GM19395 (cell line): ENCODE results near the gene PTPRN2.
"Not testable (repeated sequence)": the region's sequence is repeated elsewhere in the genome, so short reads cannot be mapped to it uniquely, and the experiment has no call there.

ENCODE experiments used
- ATAC-seq: cut with Tn5 transposase; IDR thresholded peaks from one replicate; pipeline ENCODE4 v1.9.1; 2021; ENCODE audit warnings: mild to moderate bottlenecking, moderate library complexity; ENCODE audit not compliant: unreplicated experiment

The PTPRN2 gene

DNA sequence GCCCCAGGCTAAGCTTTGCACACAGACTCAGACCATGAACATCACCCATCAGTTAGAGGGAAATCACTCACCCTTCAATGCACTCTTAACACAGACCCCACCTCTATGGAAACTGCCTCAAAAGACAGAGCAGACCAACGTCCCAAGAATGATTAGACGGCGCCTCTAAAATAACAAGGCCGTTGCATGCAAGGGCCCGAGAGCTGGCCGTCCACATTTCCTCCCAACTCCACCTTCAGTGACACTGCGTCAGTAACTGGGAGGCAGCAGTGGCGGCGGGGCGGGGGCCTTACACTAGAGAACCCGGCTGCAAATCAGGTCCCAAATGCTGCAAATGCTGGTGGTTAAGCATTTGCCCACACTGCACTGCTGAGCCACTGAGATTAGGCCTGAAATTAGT is 115.0 kb downstream of the PTPRN2 start:
- ATAC-seq = no peak

DNA sequence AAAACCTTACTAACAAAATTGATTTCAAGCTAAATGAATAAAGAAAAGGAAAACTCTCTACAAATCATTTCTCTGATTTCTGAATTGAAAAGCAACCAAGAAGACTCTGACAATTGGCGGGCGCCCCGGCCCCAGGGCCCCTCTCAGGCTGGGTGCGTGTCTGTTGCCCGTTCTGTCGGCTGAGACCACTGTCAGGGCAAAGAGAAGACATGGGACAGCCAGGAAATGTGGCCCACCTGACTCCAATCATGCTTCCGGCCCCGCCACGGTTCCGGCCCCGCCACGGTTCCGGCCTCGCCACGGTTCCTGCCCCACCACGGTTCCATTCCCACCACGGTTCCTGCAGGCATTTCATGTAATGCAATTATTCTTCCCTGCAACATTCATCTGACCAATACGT is 115.9 kb downstream of the PTPRN2 start:
- ATAC-seq = no peak

DNA sequence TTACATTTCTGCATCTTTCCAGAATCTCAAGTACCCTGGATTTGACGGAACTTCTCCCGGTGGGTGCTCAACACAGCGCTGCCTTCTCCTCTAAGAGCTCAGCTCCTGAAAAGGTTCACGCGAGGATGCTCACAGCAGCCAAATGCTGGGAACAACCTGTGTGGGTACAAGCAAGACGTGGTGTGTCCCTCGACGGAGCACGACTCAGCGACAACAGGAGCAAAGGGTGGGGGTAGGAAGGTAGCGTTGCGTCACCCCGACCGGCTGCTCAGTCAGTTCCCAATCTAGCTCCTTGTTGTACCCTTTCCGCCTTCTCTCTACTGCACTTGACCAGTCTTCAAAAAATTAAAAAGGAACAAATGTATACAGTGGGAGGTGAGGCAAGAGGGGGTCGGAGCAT is 117.3 kb downstream of the PTPRN2 start:
- ATAC-seq = no peak

DNA sequence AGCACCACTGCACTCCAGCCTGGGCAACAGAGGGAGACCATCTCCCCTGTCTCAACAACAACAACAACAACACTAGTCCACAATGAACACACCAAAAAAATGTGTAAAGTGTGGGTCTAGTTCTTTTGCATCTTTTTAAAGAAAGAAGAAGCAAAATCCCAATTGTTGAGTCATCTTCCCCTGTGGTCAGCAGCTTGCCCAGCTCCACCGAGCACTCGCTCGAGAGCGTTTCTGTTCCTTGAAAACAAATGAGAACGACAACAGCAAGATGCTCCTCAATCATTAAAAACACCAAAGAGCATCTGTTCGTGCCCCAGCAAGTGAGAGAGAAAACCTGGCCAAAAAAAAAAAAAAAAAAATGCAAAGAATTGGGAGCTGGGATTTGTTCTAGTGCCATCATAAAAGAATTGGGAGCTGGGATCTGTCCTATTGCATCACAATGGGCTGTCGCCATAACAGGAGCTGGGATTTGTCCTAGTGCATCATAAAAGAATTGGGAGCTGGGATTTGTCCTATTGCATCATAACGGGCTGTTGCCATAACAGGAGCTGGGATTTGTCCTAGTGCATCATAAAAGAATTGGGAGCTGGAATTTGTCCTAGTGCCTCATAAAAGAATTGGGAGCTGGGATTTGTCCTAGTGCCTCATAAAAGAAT is 118.1 kb downstream of the PTPRN2 start:
- no peak for ATAC-seq

DNA sequence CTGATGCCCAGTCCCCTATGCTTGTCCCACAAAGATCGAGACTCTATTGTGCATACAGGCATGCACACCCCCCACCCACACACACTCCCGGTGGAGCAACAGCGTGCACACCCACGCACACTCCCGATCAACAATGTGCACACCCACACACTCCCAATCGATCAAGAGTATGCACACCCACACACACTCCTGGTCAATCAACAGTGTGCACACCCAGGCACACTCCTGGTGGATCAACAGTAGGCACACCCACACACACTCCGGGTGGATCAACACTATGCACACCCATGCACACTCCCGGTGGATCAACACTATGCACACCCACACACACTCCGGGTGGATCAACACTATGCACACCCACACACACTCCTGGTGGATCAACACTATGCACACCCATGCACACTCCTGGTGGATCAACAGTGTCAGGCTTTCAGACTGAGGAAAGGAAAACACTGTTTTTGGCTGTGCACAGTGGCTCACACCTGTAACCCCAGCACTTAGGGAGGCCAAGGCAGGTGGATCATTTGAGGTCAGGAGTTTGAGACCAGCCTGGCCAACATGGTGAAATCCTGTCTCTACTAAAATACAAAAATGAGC is 118.8 kb downstream of the PTPRN2 start:
- no peak for ATAC-seq

DNA sequence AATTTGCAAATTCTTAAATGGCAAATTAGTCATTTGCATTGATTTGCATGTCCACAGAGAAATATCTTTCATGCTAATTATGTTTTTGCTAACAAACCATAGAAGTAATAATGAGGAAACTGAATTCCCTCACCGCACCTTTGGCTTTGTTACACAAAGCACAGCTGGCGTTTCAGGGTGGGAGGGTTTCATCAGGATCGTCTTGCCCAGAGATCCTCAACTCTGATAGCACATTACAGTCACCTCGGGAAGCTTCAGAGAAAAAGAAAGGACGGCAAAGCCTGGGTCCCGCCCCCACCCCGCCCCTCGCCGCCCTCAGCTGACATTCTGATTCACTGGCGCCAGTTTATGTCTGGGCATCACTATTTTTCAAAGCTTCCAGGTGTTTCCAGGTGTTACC is 119.4 kb downstream of the PTPRN2 start:
- no peak for ATAC-seq

DNA sequence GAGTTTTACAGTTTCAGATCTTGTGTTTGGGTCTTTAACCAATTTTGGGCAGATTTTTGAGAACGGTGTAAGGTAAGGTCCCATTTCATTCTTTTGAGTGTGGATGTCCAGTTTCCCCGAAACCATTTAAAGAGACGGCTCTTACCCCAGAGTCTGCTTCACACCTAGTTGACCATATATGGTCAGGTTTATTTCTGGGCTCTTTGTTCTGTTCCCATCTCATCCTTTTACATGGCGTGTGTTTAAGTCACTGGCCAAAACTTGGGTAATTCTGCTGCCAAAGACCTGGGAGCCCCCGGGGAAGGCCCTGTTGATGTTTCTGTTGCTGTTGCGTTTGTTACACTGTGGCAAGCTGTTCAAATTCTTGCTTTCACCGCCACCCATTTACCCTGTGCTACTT is 120.1 kb downstream of the PTPRN2 start:
- no peak for ATAC-seq

DNA sequence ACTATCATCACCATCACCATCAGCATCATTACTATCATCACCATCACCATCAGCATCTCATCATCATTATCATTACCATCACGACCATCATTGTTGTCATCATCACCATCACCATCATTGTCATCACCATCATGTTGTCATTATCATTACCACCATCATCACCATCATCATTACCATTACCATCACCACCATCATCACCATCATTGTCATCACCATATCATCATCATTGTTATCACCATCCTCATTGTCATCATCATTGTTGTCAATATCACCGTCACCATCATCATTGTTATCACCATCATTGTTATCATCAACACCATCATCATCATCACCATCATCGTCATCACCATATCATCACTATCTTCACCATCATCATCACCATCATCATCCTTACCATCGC is 124.3 kb downstream of the PTPRN2 start:
- no peak for ATAC-seq

DNA sequence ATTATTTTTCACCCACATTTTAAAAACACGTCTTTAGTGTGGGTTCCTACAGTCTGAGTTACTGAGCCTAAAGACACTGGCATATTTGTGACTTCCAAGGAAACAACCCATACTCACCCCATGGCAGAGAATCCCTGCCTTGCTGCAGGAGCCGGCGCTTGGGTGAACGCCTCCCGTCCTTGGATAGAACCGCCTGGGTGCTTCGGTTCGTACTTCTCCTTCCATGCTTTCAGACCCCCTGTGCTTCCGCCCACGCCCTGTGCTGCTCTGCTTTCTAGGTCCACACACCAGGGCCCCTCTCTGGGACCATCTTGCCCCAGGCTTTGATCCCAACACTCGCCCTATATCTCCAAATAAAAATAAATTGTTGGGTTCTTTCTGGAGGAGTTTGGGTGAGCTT is 125.8 kb downstream of the PTPRN2 start:
- ATAC-seq = no peak

DNA sequence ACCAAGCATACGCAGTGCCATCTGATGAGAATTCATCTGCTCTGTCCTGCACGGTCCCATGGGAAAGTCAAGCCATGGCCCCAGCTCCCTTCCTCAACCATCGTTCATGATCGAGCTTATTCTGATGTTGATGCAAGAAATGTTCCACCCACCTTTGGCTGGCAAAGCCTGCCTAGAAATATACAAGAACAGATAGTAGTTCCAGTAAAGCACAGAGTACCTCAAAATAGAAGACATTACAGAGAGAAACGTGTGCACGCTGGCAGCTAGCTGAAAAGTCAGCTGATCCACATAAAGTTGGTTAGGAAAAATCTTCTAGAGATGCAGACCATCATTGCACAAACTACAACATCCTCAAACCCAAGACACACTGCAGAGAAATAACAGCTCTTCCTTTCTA is 127.0 kb downstream of the PTPRN2 start:
- no peak for ATAC-seq

DNA sequence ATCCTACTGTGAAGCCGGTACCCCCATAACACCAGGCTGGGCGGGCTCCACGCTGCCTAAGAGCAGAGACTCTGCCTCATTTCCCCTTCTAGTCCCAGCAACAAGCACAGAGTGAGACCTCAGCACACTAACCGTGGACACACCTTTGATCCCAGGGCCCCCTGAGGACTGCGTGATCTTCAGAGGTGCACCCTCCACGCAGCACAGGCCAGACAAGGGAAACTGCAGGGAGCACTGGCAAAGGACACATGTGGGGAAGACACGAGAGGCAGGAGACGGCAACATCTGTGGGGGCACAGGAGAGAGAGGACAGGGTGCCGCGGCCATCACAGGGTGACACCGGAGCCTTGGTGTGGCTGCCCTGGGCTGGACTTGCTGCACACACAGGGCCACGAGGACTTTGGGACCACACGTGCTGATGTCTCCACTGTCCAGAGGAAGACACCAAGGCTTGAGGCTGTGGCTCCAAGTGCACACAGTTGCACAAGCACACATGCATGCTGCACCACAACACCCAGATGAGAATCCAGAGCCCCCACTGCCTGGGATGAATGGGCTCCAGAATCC is 128.8 kb downstream of the PTPRN2 start:
- ATAC-seq = no peak

DNA sequence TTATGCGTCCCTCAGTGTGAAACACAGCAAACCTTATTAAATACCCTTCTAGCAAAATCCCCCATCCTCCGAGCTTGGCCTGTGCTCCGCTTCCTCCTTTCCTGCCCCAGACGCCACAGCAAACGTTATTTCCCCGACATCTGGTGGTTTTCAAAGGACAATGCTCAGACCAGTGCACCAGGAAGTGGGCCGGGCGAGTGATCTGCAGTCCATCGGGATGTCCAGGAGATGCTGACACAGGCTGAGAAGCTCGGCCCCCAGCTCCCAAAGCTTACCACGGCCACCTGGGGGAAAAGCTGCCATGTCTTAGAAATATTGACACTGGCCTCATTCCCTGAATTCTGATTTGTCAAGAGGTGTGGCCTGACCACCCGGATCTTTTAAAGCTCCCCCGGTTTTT is 129.5 kb downstream of the PTPRN2 start:
- ATAC-seq = no peak

DNA sequence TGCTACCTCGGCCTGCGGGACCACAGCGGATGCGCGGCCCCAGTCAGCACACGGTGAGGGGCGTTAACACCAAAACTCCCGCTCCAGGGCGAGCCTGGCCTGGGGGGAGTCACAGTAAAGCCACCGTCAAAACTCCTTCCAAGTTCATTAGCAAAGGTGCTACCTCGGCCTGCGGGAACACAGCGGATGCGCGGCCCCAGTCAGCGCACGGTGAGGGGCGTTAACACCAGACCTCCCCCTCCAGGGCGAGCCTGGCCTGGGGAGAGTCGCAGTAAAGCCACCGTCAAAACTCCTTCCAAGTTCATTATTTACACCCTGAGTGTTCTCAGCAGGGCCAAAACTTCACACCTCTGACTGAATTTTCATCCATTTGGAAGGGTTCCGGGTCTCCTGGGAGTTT is 130.0 kb downstream of the PTPRN2 start:
- ATAC-seq = not testable (repeated sequence)

DNA sequence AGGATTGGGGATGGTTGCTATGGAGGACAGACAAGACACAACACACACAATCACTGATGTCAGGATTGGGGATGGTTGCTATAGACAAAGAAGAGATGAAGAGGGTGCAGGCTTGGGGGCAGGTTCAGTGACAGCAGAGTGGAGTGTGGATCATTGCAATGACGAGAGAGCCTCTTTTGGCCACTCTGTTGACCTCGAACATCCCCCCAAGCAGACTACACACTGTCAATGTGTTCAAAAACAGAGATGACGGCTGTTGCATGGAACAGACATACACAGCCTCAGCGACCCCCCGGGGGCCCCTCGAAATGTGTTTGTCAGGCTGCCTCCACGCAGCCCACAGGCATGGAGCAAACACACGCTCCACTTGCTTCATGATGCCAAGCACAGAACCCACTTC is 133.0 kb downstream of the PTPRN2 start:
- no peak for ATAC-seq

DNA sequence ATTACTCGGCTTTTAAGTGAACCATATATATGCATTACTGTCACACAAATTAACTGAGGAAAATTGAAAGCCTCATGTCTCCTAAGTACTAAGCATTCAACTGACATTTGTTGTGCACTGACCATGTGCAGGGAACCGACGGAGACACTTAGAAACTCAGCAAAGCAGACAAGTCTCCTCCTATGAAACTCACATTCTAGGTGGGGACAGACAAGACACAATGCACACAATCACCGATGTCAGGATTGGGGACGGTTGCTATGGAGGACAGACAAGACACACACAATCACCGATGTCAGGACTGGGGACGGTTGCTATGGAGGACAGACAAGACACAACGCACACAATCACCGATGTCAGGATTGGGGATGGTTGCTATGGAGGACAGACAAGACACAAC is 134.0 kb downstream of the PTPRN2 start:
- ATAC-seq = no peak

DNA sequence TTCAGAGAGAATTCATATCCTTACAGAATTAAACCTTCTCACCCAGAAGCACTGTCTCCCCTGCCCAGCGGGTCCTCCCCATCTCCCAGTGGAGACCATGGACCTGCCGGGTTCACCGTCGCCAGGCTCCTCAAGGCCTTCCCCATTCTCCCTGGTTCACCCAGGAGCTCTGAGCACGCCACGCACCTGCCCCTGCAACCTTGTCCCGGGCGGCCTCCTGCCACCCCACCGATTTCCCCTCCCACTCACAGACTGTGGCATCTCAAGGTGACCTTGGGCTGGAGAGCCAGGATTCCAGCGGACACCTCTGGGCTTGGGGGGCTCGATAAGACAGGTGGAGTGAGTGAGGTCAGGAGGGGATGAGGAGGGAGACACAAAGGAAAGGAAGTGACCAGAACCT is 135.3 kb downstream of the PTPRN2 start:
- ATAC-seq = no peak

DNA sequence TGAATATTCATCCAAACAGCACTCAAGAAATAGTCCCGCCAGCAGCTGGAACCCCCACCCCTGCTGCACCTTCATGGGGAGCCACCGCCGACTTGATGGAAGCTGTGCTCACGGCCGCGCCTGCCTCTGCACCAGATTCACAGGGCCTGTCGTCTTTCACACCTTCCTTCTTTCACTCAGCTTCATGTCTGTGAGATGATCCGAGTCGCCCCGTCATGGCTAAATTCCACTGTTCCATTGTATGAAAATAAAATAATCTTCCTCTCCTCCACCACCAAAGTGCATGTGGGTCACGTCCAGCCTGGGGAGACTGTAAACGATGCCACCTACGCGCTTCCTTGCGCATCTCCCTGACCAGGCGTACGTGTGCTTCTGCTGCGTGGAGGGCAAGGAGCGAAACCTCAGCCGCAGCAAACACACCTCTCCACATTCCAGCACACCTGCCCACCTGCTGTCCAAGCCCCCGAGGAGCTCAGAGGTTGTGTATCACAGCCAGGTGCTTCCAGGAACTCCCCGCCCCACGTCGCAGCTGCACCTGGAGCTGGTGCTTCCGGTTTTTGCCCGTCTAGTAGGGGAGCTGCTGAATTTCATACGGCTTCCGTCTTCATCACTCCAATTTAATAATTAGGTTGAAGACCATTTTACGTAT is 137.0 kb downstream of the PTPRN2 start:
- ATAC-seq = no peak

DNA sequence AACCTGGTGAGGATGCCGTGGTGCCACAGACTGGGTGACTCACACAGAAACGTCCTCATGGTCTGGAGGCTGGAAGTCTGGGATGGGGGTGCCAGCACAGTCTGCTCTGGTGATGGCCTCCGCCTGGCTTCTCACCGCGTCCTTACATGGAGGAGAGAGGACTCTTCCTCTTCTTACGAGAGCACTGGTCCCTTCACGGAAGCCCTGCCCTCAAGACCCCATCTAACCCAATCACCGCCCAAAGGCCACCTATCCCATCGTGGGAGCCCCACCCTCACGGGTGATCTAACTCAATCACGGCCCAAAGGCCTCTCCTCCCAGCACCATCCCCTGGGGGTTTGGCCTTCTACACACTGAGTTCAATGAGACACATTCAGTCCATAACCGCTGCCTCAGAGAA is 137.7 kb downstream of the PTPRN2 start:
- ATAC-seq = no peak

DNA sequence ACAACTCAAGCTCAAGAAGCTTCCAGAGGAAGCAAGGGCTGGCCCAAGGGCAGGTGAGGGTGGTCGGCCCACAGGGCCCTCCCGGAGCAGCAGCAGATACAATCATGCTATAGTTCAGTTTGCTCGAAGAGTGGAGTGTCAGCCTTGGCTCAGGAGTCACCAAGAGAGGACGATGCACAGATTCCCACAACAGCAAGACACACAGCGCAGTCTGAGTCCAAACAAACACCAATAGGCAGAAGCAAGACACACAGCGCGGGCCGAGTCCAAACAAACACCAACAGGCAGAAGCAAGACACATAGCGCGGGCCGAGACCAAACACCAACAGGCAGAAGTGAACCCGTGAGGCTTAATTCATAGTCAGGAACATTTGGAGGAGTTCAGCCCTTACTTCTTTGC is 138.4 kb downstream of the PTPRN2 start:
- ATAC-seq = no peak

DNA sequence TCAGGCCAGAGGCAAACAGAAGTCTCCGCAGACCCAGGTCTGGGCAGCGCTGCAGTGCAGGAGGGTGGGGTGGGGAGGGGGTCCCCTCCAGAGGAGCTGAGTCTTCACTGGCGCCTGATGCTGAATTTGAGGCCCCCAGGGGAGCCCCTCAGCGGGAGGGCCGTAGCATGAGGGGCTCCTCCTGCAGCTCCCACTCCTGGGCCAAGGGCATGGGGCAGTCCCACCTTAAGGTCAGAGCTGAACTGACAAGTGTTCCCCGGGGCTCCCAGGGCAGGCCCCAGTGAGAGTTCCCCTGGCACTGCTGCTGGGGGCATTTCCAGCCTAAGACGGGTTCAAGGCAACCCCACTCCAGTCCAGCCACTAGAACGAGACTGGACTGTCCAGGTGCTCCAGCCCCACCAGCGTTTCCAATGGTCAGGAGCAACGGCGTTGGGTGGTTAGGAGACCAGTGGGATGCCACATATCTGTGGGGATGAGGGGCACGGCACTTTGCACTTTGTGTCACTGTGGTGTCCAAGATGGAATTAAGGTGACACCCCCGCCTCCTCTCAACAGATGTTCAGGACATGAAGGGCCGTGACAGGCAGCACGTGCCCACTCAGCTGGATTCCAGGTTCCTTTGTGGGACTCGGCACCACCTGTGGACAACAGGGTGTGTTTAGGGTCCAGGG is 139.1 kb downstream of the PTPRN2 start:
- no peak for ATAC-seq

DNA sequence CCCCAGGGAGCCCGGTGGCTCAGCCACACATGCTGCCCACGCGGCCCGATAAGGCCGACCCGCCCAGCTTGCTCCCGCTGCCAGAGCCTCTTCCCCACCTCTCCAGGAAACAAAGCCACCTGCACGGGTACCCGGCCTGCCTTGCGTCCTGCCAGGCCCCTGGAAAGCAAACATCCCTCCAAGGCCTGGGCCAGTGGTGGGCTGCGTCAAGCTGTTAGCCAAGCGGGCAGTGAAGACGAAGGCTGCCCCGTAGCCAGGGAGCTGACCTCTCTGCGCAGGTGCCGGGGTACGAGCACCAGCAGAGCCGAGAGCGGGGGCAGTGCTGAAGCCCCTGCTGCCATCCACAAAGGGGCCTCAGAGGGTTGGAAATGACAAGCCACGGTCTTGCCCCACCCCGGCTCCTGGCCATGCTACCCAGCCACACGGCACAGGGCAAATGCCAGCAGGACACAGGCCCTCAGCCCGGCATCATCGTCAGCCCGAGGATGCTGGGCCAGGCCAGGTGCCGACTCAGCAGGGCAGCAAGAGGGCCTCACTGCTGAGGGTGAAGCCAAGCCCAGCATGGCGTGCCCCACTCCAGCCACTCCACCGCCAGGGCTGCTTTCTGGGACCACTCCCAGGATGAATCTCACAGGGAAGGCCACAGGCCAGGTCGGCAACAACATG is 140.0 kb downstream of the PTPRN2 start:
- no peak for ATAC-seq
